Measurements from ENCODE around the gene BRPF3. TPM values are rescaled to one million over a fixed set of nuclear protein-coding genes. Genes with fewer than 3 reads are reported as not detected.
A peak's percentile ranks its signal among the peaks of the same experiment; 100 is the strongest.

Gene BRPF3
- total RNA-seq, 1 donor from 2014 or later: 36.2 TPM

DNA sequence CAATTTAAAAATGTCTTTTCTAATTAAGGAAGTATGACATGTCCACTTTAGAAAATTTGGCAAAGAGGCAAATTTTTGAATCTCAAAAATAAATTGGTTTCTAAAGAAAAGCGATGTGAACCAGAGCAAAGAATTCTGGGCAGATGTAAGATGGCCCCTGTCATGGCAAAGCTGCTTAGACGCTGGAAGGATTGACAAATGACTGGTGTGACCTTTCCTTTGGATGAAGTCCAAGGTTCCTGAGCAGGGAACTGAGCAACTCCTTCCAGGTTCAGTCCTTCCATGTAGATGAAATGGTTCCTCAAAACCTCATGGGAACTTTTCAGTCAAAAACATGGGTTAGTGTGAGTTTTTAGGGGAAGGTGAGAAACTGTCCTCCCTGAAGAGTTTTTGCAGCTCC lies 25.1 kb downstream of the BRPF3 start:
- no peak overlapping the region for H3K27ac Mint-ChIP-seq (ENCODE audit: unreplicated experiment)
- no peak for TF ChIP-seq CTCF (IDR thresholded peaks at IDR 0.05; ENCODE audit: partially characterized antibody, unreplicated experiment)
- H3K27me3 Mint-ChIP-seq (ENCODE audit: unreplicated experiment): no peaks in the 10 kb centered on the region
- no peaks in the 10 kb centered on the region for H3K36me3 Mint-ChIP-seq (ENCODE audit: unreplicated experiment)
- DNase-seq: no peak
- H3K4me1 Mint-ChIP-seq (ENCODE audit: low read depth, unreplicated experiment): no peaks in the 10 kb centered on the region
- H3K4me3 Mint-ChIP-seq (ENCODE audit: unreplicated experiment): no peak overlapping the region
- peaks cover 1% of the 10 kb centered on the region for H3K9me3 Mint-ChIP-seq (ENCODE audit: unreplicated experiment)

- Mint-ChIP-seq H3K36me3 (ENCODE audit: unreplicated experiment) (no peaks in the 10 kb centered on the region), H3K27me3 (ENCODE audit: unreplicated experiment) (peaks cover 2% of the 10 kb centered on the region), H3K4me1 (ENCODE audit: low read depth, unreplicated experiment) (no peaks in the 10 kb centered on the region), H3K27ac (ENCODE audit: unreplicated experiment) (no peak overlapping the region), H3K4me3 (ENCODE audit: unreplicated experiment) (no peak overlapping the region), H3K9me3 (ENCODE audit: unreplicated experiment) (peaks cover 1% of the 10 kb centered on the region)
- DNase-seq: no peak
- TF ChIP-seq CTCF (IDR thresholded peaks at IDR 0.05; ENCODE audit: partially characterized antibody, unreplicated experiment): no peak
These were observed 26.4 kb downstream of the BRPF3 start for GRCh38 chr6:36222924-36223323.

DNA sequence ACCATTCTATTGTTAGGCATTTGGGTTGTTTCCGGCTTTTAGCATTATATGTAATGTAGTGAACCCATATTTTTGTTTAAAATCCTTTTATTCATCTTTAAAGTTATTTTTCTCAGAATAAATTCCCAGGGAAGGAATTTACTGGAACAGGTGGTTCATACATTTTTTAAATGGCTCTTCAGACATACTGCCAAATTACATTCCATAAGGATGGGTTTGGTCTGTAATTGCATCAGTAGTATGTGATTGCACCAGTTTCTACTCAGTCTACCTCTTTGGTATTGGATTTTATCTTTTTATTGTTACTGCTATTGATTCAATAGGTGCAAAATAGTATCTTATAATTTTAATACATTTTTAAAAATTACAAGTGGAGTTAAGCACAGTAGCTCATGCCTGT lies 27.2 kb downstream of the BRPF3 start:
- Mint-ChIP-seq H3K36me3 (ENCODE audit: unreplicated experiment) (no peaks in the 10 kb centered on the region), H3K4me1 (ENCODE audit: low read depth, unreplicated experiment) (no peaks in the 10 kb centered on the region), H3K9me3 (ENCODE audit: unreplicated experiment) (peaks cover 1% of the 10 kb centered on the region), H3K4me3 (ENCODE audit: unreplicated experiment) (no peak overlapping the region), H3K27me3 (ENCODE audit: unreplicated experiment) (peaks cover 2% of the 10 kb centered on the region), H3K27ac (ENCODE audit: unreplicated experiment) (no peak overlapping the region)
- no peak for DNase-seq
- TF ChIP-seq CTCF (IDR thresholded peaks at IDR 0.05; ENCODE audit: partially characterized antibody, unreplicated experiment): no peak

DNA sequence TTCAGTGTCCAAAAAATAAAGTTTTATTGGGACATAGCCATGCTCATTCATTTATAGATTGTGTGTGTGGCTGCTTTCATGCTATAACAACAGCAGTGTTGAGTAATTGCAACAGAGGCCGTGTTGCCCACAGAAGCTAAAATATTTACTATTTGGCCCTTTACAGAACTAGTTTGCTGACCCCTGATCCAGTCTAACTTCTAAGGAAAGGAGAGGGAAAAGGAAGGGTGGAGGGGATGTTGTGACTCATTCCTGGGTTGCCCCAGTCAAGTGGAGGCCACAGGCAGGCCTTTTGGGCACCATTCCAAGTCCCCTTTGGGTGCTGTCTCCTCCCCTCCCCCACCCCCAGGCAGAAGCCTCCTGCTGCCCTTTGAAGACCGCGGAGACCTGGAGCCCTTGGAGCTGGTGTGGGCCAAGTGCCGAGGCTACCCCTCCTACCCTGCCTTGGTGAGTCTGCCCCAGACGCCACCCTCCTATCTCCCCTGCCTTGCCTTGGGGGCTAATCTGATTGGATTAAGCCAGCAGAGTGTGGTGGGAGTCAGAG lies 28.4 kb downstream of the BRPF3 start:
- Mint-ChIP-seq H3K27ac (ENCODE audit: unreplicated experiment) (peak overlapping the region; percentile 12), H3K27me3 (ENCODE audit: unreplicated experiment) (peaks cover 2% of the 10 kb centered on the region), H3K36me3 (ENCODE audit: unreplicated experiment) (no peaks in the 10 kb centered on the region), H3K9me3 (ENCODE audit: unreplicated experiment) (peaks cover 1% of the 10 kb centered on the region), H3K4me3 (ENCODE audit: unreplicated experiment) (no peak overlapping the region), H3K4me1 (ENCODE audit: low read depth, unreplicated experiment) (no peaks in the 10 kb centered on the region)
- TF ChIP-seq CTCF (IDR thresholded peaks at IDR 0.05; ENCODE audit: partially characterized antibody, unreplicated experiment): no peak
- no peak for DNase-seq

DNA sequence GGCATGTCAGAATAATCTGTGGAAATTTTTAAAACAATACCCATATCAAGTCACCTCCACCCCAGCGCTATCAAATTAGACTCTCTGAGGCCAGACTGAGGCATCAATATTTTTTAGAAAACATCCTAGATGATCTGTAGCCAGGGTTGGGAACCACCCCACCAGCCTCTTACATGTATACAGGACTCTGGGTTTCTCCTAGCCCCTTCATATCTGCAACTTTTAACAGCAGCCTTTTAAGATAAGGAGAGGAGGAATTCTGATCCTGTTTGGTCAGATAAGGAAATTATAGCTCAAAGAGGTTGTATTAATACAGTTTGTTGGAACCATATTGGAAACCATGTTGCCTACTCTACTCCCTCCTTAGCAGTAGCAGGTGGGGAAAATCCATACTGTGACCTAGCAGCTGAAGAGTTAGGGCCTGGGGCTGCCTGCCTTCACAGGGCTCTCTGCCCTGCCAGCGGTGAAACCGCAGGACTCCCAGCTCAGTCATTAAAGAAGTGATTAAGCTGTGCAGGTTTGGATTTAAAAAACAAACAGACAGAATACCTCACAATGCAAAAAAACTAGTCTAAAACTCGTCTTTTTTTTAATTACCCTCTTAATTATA lies 30.0 kb downstream of the BRPF3 start:
- peaks cover 2% of the 10 kb centered on the region for H3K27me3 Mint-ChIP-seq (ENCODE audit: unreplicated experiment)
- TF ChIP-seq CTCF (IDR thresholded peaks at IDR 0.05; ENCODE audit: partially characterized antibody, unreplicated experiment): no peak
- H3K36me3 Mint-ChIP-seq (ENCODE audit: unreplicated experiment): peaks cover 5% of the 10 kb centered on the region
- no peak overlapping the region for H3K27ac Mint-ChIP-seq (ENCODE audit: unreplicated experiment)
- H3K4me3 Mint-ChIP-seq (ENCODE audit: unreplicated experiment): no peak overlapping the region
- DNase-seq: no peak
- H3K9me3 Mint-ChIP-seq (ENCODE audit: unreplicated experiment): peaks cover 1% of the 10 kb centered on the region
- H3K4me1 Mint-ChIP-seq (ENCODE audit: low read depth, unreplicated experiment): peaks cover 3% of the 10 kb centered on the region
